Trophoblast cell (in vitro differentiated cells and primary cell): ENCODE results near the gene KIF16B.
"Not testable (repeated sequence)": the region's sequence is repeated elsewhere in the genome, so short reads cannot be mapped to it uniquely, and the experiment has no call there.

Source experiments
- DNase-seq, 2 donors: peaks; one replicate each; pipeline ENCODE4 v3.0.0-alpha.2; 2016
- H2AFZ ChIP-seq: 2 replicates; pipeline ENCODE4 v1.6.1; 2013; ENCODE audit warnings: low read length, moderate library complexity, mild to moderate bottlenecking; ENCODE audit not compliant: insufficient read depth, poor library complexity
- H2AK5ac ChIP-seq: 2 replicates; pipeline ENCODE4 v1.6.1; 2013; ENCODE audit warnings: mild to moderate bottlenecking, low read length
- H2BK120ac ChIP-seq: 2 replicates; pipeline ENCODE4 v1.6.1; 2013; ENCODE audit warnings: low read length, mild to moderate bottlenecking, moderate library complexity; ENCODE audit not compliant: insufficient read depth, poor library complexity
- H2BK12ac ChIP-seq: 2 replicates; pipeline ENCODE4 v1.6.1; 2013; ENCODE audit warnings: mild to moderate bottlenecking, low read length, moderate library complexity
- H2BK5ac ChIP-seq: 2 replicates; pipeline ENCODE4 v1.6.1; 2013; ENCODE audit warnings: low read length, low read depth, moderate library complexity, mild to moderate bottlenecking; ENCODE audit not compliant: poor library complexity
- H3K14ac ChIP-seq: 2 replicates; pipeline ENCODE4 v1.6.1; 2013; ENCODE audit warnings: mild to moderate bottlenecking, low read length
- H3K18ac ChIP-seq: 2 replicates; pipeline ENCODE4 v1.6.1; 2013; ENCODE audit warnings: mild to moderate bottlenecking, low read length
- H3K23ac ChIP-seq: 2 replicates; pipeline ENCODE4 v1.6.1; 2013; ENCODE audit warnings: low read length
- H3K27ac ChIP-seq: 2 replicates; pipeline ENCODE4 v1.5.1; 2013; ENCODE audit warnings: low read depth, mild to moderate bottlenecking, inconsistent platforms, low read length, moderate library complexity
- H3K27me3 ChIP-seq: 2 replicates; pipeline ENCODE4 v1.6.1; 2013; ENCODE audit warnings: inconsistent platforms, mild to moderate bottlenecking, low read length, moderate library complexity; ENCODE audit not compliant: insufficient read depth
- H3K36me3 ChIP-seq, 2 experiments: 1 replicate in 1 of 2; 2 replicates in 1 of 2; pipeline ENCODE4 v1.6.1; 2013; ENCODE audit warnings: low read length in 2 of 2, mild to moderate bottlenecking in 2 of 2, moderate library complexity in 1 of 2; ENCODE audit not compliant: insufficient read depth in 2 of 2, control insufficient read depth in 1 of 2
- H3K4ac ChIP-seq: 2 replicates; pipeline ENCODE4 v1.6.1; 2013; ENCODE audit warnings: low read depth, mild to moderate bottlenecking, low read length, moderate library complexity
- H3K4me1 ChIP-seq, 2 experiments: 1 replicate in 1 of 2; 2 replicates in 1 of 2; pipeline ENCODE4 v1.6.1; 2013; ENCODE audit warnings: low read length in 2 of 2, mild to moderate bottlenecking in 2 of 2, moderate library complexity in 1 of 2; ENCODE audit not compliant: insufficient read depth in 2 of 2, control insufficient read depth in 1 of 2
- H3K4me2 ChIP-seq: 2 replicates; pipeline ENCODE4 v1.6.1; 2013; ENCODE audit warnings: inconsistent platforms, mild to moderate bottlenecking, low read length, moderate library complexity
- H3K4me3 ChIP-seq: 2 replicates; pipeline ENCODE4 v1.5.1; 2013; ENCODE audit warnings: mild to moderate bottlenecking, low read depth, low read length, inconsistent platforms
- H3K79me1 ChIP-seq: one replicate; pipeline ENCODE4 v1.6.1; 2013; ENCODE audit warnings: low read length
- H3K79me2 ChIP-seq: 2 replicates; pipeline ENCODE4 v1.6.1; 2013; ENCODE audit warnings: low read length, mild to moderate bottlenecking; ENCODE audit not compliant: control insufficient read depth, insufficient read depth, poor library complexity
- H3K9ac ChIP-seq: 2 replicates; pipeline ENCODE4 v1.6.1; 2013; ENCODE audit warnings: mild to moderate bottlenecking, low read length
- H3K9me3 ChIP-seq: 2 replicates; pipeline ENCODE4 v1.6.1; 2013; ENCODE audit warnings: low read depth, mild to moderate bottlenecking, control low read depth, inconsistent platforms, low read length; ENCODE audit not compliant: insufficient read depth
- H4K12ac ChIP-seq: 2 replicates; pipeline ENCODE4 v1.6.1; 2013; ENCODE audit warnings: low read depth, mild to moderate bottlenecking, low read length, moderate library complexity
- H4K8ac ChIP-seq: 2 replicates; pipeline ENCODE4 v1.6.1; 2013; ENCODE audit warnings: low read depth, mild to moderate bottlenecking, low read length, moderate library complexity
- H4K91ac ChIP-seq: one replicate; pipeline ENCODE4 v1.6.1; 2013; ENCODE audit warnings: low read depth, mild to moderate bottlenecking, low read length, moderate library complexity
- WGBS: extraction: QIAGEN DNeasy Blood & Tissue Kit; methylation state at CpG from one replicate; pipeline ENCODE4 v1.1.7; 2013; ENCODE audit warnings: missing lambda C conversion rate; ENCODE audit not compliant: insufficient read length, insufficient coverage; ENCODE audit errors: extremely low coverage; 5-methylcytosine and 5-hydroxymethylcytosine counted together

Gene KIF16B

DNA sequence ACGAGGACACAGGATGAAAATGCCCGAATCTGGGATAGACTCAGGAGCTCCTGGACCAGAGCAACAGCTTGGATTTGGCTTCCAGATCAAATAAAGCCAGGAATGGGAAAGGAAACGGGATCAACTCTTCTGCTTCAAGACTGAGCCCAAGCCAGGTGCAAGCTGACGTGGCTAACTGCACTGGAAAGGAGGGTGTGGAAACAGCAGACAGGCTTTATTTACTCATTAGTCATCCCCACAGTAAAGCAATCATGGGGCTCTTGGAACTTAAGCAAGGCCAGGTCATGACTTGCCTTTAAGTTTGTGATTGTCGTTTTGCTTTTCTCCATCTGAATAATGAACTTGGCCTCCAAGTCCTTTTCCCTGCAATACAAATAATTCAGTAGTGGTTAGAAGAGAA is 45.2 kb downstream of the KIF16B start:
- peaks cover 0 to 2% of the 10 kb centered on the region in 2 experiments for H3K36me3 ChIP-seq
- H3K14ac ChIP-seq: no peak overlapping the region
- H3K4me2 ChIP-seq: no peak overlapping the region
- no peak overlapping the region for H3K27ac ChIP-seq
- no peak overlapping the region for H3K4me3 ChIP-seq
- no peak overlapping the region for H2AFZ ChIP-seq
- peaks cover 3 to 10% of the 10 kb centered on the region in 2 experiments for H3K4me1 ChIP-seq
- no peak overlapping the region for H4K8ac ChIP-seq
- H2BK5ac ChIP-seq: no peak overlapping the region
- no peak overlapping the region for H3K18ac ChIP-seq
- no peak overlapping the region for H3K4ac ChIP-seq
- no peak overlapping the region for H3K9ac ChIP-seq
- H2AK5ac ChIP-seq: no peak overlapping the region
- H4K12ac ChIP-seq: no peak overlapping the region
- H3K9me3 ChIP-seq: no peaks in the 10 kb centered on the region
- no CpG with 5 or more reads among the region's 5 CpGs for WGBS
- H3K79me2 ChIP-seq: no peaks in the 10 kb centered on the region
- no peak overlapping the region for H3K23ac ChIP-seq
- H3K79me1 ChIP-seq: no peaks in the 10 kb centered on the region
- no peaks in the 10 kb centered on the region for H3K27me3 ChIP-seq
- H4K91ac ChIP-seq: no peak overlapping the region
- DNase-seq: peak; percentile 53 to 64
- no peak overlapping the region for H2BK12ac ChIP-seq
- H2BK120ac ChIP-seq: no peak overlapping the region

DNA sequence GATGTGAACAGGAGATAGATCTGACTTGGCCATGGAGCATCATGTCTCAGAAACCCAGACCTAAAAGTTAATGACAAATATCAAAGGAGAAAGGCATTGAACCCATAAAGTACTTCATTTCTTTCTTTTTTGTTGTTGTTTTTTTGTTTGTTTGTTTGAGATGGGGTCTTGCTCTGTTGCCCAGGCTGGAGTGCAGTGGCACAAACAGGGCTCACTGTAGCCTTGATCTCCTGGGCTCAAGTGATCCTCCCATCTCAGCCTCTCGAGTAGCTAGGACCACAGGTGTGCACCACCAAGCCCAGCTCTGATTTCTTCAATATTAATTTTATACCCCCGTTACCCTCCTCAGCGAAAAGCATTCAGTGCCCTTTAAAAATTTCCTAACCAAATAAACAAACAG is 45.8 kb downstream of the KIF16B start:
- Histone ChIP-seq H3K27me3 (no peaks in the 10 kb centered on the region), H2BK12ac (no peak overlapping the region), H3K4ac (no peak overlapping the region), H4K91ac (no peak overlapping the region), H2AFZ (no peak overlapping the region), H3K4me1 (peaks cover 3 to 10% of the 10 kb centered on the region in 2 experiments), H3K36me3 (peaks cover 0 to 2% of the 10 kb centered on the region in 2 experiments), H3K27ac (peak overlapping the region; percentile 26), H4K8ac (no peak overlapping the region), H3K14ac (no peak overlapping the region), H2BK120ac (no peak overlapping the region), H3K4me3 (no peak overlapping the region), H3K4me2 (no peak overlapping the region), H3K9me3 (no peaks in the 10 kb centered on the region), H3K23ac (no peak overlapping the region), H2AK5ac (no peak overlapping the region), H3K9ac (no peak overlapping the region), H2BK5ac (no peak overlapping the region), H3K18ac (no peak overlapping the region), H3K79me2 (no peaks in the 10 kb centered on the region), H3K79me1 (no peaks in the 10 kb centered on the region), H4K12ac (no peak overlapping the region)
- no CpG with 5 or more reads among the region's 3 CpGs for WGBS
- no peak for DNase-seq

- Histone ChIP-seq H2AK5ac (no peak overlapping the region), H3K79me2 (no peaks in the 10 kb centered on the region), H3K18ac (no peak overlapping the region), H2AFZ (no peak overlapping the region), H3K27me3 (no peaks in the 10 kb centered on the region), H2BK5ac (no peak overlapping the region), H2BK12ac (no peak overlapping the region), H3K36me3 (peaks cover 0 to 2% of the 10 kb centered on the region in 2 experiments), H2BK120ac (no peak overlapping the region), H3K4me2 (no peak overlapping the region), H3K23ac (no peak overlapping the region), H3K9ac (no peak overlapping the region), H3K4me3 (no peak overlapping the region), H4K91ac (no peak overlapping the region), H3K27ac (peak overlapping the region; percentile 34), H3K4ac (no peak overlapping the region), H4K8ac (no peak overlapping the region), H3K79me1 (no peaks in the 10 kb centered on the region), H3K4me1 (peaks cover 3 to 10% of the 10 kb centered on the region in 2 experiments), H4K12ac (no peak overlapping the region), H3K14ac (no peak overlapping the region), H3K9me3 (no peaks in the 10 kb centered on the region)
- no CpG with 5 or more reads among the region's 9 CpGs for WGBS
- DNase-seq: no peak
Observed at GRCh38 chr20:16526433-16527380, 46.5 kb downstream of the KIF16B start.

- H2AFZ ChIP-seq, H3K27ac ChIP-seq, H3K79me1 ChIP-seq, H2BK12ac ChIP-seq, H3K9ac ChIP-seq, H3K9me3 ChIP-seq, H3K4me3 ChIP-seq, H2BK120ac ChIP-seq, H4K8ac ChIP-seq, H2AK5ac ChIP-seq, H3K27me3 ChIP-seq, H3K36me3 ChIP-seq, H3K18ac ChIP-seq, H3K4me2 ChIP-seq, H4K91ac ChIP-seq, H4K12ac ChIP-seq, H3K79me2 ChIP-seq, DNase-seq, H3K23ac ChIP-seq, H2BK5ac ChIP-seq, H3K4ac ChIP-seq, H3K14ac ChIP-seq: not testable (repeated sequence)
- WGBS: no CpG with 5 or more reads among the region's 5 CpGs
- peaks cover 8 to 10% of the 10 kb centered on the region in 2 experiments for H3K4me1 ChIP-seq
Observed at GRCh38 chr20:16522651-16523050, 50.6 kb downstream of the KIF16B start.
